Activated CD4-positive, alpha-beta T cell treated with anti-CD3 and anti-CD28 coated beads for 48 hours (primary cell): ENCODE results near the gene ZC3H11A.
"Not testable (repeated sequence)": the region's sequence is repeated elsewhere in the genome, so short reads cannot be mapped to it uniquely, and the experiment has no call there.

ENCODE experiments used
- DNase-seq: peaks from one replicate; pipeline ENCODE4 v3.0.0-alpha.2; 2020

ZC3H11A gene

GRCh38 chr1:203795441-203796235, at the start of gene ZC3H11A, which contains the start of gene ZBED6:
TSS of gene ZC3H11A (plus strand) at chr1:203795623. CDS start at chr1:203817071, 21,448 bp downstream.
TSS of gene ZBED6 (plus strand) at chr1:203795623. CDS start at chr1:203797523, 1,900 bp downstream.
- peak; percentile 99 for DNase-seq

GRCh38 chr1:203746281-203746680, 49.1 kb upstream of the ZC3H11A start:
- DNase-seq, result no peak

DNA sequence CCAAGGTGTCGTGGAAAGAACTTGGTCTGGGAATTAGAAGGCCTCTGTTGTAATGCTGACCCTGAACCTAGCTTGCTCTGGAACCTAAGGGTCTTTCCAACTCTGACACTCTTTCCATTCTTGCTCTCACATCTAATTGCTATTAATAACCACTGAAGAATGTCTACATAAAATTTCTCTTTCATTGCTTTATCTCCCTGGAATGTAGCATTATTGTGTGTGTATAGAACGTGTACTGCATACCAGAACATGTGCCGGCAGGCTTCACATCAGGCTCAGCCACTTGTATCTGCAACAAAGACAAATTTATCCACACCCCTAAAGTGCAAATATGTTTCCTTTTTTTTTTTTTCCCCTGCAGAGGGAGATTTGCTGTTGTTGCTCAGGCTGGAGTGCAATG, 44.4 kb upstream of the ZC3H11A start:
- DNase-seq, result no peak

DNA sequence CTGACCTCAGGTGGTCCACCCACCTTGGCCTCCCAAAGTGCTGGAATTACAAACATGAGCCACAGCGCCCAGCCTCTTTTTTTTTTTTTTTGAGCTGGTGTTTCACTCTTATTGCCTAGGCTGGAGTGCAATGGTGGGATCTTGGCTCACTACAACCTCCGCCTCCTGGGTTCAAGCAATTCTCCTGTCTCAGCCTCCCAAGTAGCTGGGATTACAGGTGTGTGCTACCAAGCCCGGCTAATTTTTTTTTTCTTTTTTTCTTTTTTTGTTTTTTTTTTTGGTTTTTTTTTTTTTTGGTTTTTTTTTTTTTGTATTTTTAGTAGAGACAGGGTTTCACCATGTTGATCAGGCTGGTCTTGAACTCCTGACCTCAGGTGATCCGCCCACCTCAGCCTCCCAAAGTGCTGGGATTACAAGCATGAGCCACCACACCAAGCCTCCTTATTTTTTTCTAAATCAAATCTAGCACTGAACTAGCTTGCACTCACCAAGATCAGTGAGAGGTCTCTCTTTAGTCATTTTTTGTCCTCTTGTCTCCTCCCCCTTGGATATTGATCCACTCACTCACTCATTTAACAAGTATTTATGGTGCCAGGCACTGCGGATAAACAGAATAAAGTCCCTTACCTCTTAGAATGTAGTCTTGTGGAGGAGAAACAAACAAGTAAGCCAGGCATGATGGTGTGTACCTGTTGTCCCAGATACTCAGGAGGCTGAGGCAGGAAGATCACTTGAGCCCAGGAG, 43.6 kb upstream of the ZC3H11A start:
- not testable (repeated sequence) for DNase-seq

DNA sequence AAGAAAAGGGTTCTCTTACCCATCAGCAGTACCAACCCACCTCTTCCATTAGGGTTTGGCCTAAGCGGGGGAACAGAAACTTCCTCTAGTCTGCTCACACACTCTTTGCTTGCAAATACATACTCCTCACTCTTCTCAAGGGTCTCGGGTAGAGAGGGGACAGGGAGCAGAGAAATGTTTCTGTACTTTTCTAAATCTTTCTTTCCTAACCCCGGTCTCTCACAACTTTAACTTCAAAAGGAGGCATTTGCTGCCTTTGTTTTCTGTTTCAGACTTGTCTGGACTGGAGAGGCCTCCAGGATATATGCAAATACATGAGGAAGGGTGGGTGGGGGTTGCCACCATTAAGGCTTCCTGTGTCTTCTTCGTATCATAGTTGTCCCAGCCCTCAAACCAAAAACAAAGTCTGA, 41.0 kb upstream of the ZC3H11A start:
- DNase-seq, result peak; percentile 36

DNA sequence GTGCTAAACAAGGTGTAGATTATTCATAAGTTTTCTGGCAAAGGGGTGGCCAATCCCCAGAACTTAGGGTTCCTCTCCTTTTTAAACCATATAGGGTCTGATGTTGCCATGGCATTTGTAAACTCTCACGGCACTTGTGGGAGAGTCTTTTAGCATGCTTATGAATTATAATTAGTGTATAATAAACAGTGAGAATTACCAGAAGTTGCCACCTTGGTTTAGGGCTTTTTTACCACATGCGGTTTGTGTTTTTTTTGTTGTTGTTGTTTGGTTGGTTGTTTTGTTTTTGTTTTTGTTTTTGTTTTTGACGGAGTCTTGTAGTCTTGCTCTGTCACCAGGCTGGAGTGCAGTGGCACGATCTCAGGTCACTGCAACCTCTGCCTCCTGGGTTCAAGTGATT, 39.4 kb upstream of the ZC3H11A start:
- DNase-seq, result no peak

GRCh38 chr1:203758749-203759148, 36.7 kb upstream of the ZC3H11A start:
- not testable (repeated sequence) for DNase-seq

GRCh38 chr1:203760506-203760905, 34.9 kb upstream of the ZC3H11A start:
- no peak for DNase-seq

GRCh38 chr1:203761958-203762357, 33.5 kb upstream of the ZC3H11A start:
- DNase-seq, result not testable (repeated sequence)

DNA sequence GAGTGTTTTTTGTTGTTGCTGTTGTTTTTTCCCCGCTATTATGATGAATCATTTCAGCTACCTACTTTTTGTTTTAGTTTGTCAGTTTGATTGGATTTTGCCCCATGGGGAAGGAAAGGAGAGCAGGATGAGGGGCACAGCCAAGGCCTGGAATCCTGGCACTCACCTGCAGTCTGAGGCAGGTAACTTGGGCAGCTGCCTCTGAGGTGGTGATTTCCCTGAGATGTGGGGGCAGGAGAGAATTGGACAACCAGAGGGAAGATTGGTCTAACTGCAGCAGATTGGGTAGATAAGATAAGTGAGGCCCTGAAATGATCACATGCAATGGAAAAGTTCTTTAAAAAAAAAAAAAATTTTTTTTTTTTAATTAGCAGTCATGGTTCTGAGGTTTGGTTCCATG, 31.9 kb upstream of the ZC3H11A start:
- DNase-seq, result no peak

DNA sequence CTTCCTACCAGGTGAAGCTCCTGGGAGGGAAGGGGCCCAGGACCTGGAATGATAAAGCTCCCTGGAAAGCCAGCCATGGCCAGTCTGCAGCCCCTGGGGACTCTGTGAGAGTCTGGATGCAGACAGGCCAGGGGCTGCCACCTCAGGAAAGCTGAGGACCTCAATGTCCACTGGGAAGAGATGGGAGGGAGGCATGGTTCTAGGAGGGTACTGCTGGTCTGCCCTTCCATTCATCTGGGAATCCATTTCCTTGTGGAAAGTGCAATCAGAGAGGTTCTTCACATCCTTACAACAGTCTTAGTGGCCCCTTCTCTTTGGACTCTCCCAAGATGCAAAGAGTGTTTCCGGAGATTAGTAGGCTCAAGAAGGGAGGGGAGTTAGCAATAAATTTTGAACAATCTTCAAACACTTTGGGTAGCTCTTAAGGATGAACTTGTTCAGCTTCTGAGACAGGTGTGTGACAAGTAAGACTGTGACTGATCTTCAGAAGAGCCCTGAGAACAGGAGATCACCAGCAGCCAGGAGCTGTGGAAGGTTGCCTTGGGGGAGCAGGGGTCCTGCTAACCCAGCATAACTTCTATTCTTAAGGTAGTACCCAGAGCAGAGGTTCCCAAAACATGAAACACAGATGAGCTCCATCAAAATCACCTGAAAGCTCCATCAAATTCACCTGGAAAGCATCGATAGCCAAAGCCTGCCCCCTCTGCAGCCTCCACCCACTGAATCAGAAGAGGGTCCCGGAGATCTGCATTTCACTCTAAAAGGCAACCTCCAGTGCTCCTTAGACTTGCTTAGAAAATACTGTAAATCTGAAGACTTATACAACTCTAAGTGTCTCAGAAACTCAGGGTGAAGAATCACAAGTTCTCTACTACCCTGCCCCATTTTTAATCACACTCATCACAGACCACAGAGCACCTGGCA, 31.1 kb upstream of the ZC3H11A start:
- DNase-seq, result no peak

GRCh38 chr1:203765029-203765837, 30.2 kb upstream of the ZC3H11A start, which contains the start of gene LAX1:
TSS of gene LAX1 (plus strand) at chr1:203765183. CDS start at chr1:203765566, 383 bp downstream.
- DNase-seq, result peak; percentile 84

DNA sequence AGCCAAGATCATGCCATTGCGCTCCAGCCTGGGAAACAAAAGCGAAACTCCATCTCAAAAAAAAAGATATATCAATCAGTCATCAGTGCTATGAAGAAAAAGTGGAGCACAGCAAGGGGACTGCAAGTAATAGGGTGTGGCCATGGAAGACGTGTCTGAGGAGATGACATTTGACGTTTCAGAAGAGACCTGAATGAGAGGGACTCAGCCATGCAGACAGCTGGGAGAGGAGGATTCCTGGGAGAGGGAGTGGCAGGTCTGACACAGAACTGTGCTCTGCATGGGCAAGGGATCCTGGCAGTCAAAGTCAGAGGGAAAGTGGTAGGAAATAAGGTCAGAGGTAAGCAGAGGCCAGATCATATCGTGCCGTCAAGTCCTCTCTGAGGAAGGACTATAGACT, 27.2 kb upstream of the ZC3H11A start:
- no peak for DNase-seq

DNA sequence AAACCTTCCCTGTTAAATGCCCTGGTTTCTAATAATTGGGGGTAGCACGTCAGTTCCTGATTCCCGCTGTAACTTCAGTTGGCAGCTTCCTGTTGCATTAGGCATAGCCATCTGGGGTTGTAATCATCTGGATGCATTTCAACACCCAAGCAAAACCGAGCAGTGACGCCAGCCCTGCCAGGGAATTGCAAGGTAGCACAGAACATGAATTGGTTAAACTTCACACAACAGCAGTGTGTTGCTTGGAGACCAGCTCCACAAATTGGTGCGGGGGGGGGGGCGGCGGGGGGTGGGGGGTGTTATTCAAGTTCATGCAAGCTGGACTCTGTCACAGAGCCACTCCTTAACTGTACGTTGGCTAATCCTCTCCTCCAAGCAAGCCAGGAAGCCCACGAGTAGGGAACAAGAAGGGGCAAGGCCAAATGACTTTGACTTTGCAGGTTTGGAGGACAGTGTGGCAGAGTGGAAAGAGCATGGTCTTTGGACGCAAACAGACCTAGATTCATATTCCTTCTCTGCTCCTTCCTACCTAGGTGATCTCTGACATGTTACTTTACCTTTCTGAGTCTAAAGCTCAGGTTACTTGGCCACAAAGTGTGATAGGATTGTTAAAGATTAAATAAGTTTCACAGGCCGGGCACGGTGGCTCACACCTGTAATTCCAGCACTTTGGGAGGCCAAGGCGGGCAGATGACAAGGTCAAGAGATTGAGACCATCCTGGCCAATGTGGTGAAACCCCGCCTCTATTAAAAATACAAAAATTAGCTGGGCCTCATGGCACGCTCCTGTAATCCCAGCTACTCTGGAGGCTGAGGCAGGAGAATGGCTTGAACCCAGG, 25.7 kb upstream of the ZC3H11A start:
- DNase-seq, result no peak

DNA sequence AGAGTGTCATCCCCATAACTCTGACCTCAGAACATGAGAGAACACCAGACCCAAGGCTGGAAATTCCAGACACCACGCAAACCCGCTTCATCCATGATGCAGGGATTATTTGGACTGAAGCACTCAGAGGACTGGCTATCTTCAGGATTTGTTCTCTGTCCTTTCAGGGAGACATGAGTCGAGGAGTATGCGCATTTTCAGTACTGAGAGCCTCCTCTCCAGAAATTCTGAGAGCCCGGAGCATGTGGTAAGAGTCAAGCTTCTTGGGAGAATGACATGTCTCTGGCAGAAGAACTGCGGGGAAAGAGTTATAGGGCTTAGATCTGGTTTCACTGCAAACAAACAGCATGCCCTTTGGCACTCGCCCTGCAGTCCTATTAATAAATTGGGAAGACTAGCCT, 23.5 kb upstream of the ZC3H11A start:
- DNase-seq, result no peak

DNA sequence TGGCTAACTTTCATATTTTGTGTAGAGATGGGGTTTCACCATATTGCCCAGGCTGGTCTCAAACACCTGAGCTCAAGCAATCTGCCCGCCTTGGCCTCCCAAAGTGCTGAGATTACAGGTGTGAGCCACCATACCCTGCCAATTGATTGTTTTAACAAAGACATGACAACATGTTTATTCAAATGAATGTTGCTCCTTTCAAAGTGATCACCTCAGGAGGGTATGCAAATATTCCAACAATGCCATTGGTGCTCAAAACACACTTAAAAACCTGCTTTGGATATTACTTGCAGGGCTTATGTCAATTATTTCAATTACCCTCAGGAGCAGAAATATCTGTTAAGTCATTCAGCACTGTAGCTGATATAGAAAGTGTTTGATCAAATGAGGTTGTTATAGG, 22.6 kb upstream of the ZC3H11A start:
- DNase-seq, result no peak

- no peak for DNase-seq
These were observed 18.8 kb upstream of the ZC3H11A start for GRCh38 chr1:203776636-203777035.

DNA sequence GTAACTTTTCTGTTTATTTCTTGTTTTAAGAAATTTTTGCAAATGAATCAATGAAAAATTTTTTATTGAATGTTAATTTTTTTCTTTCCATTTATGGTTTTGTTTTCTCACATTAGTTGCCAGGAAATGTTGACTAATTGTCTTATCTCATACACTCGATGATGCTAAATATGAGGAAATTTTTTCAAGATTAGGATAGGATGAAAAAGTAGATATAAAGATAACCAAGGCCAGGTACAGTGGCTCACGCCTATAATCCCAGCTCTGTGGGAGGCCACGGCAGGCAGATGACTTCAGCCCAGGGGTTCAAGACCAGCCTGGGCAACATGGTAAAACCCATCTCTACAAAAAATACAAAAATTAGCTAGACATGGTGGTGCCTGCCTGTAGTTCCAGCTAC, 17.8 kb upstream of the ZC3H11A start:
- DNase-seq, result no peak

DNA sequence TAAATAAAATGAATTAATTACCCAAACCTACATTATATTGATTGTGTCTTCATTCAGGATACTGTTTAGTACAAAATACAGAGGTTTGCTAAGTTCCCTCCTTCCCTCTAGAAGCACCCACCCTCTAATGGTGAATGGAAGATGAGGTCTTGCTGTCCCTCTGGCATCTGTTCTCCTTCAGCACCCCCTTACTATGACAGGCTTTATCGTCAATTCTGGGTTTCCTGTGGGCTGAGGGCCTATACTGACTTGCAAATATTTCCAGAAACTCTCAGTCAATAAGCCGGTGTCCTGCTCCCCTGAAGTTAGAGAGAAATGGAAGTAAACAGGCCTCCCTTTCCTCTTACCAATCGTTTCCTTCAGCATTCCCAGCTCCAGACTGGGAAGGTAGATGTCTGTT, 17.3 kb upstream of the ZC3H11A start:
- DNase-seq, result no peak

DNA sequence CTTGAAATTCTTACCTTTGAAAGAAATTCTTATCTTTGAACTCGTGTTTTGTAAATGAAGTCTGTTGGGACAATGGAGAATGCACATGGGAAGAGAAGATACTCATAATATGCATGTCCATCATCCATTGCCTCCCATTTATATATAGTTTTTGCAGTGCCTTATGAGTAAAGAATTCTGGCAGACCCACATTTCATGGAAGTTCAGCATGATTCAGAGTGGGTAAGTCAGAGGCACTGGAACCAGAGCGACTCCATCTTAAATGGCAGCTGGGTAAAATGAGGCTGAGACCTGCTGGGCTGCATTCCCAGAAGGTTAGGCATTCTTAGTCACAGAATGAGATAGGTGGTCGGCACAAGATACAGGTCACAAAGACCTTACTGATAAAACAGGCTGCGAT, 16.6 kb upstream of the ZC3H11A start:
- no peak for DNase-seq

DNA sequence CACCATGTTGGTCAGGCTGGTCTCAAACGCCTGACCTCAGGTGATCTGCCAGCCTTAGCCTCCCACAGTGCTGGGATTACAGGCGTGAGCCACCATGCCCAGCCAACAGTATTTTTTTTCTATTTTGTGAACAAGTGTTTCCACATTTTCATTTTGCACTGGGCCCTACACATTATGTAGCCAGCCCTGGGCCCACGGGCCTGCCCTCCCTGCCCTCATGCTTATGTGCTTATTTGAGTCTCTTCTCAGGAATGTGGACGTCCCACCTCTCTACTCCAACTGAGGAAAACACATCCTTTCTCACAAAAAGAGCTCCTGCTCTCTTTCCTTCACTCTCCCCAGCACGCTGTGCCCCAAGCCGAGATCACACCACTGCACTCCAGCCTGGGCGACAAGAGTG, 13.5 kb upstream of the ZC3H11A start:
- DNase-seq, result no peak
